Epithelial cell of proximal tubule (primary cell): ENCODE data around the gene EXOC3L1. TPM values are rescaled to one million over a fixed set of nuclear protein-coding genes. Genes with fewer than 3 reads are reported as not detected.

Experiments used
- DNase-seq: peaks from one replicate; pipeline ENCODE4 v3.0.0-alpha.2; 2011; ENCODE audit warnings: low read depth
- H3K4me3 ChIP-seq: 2 replicates; pipeline ENCODE4 v1.5.1; 2011; ENCODE audit warnings: low read depth, mild to moderate bottlenecking, low read length
- CTCF ChIP-seq: conservative IDR thresholded peaks from 2 replicates; pipeline ENCODE4 v1.5.1; 2012; ENCODE audit warnings: low read depth, mild to moderate bottlenecking, low read length
- total RNA-seq: library from RNA; depleted of rRNA; stranded (reverse); fragments of >200 nt; gene quantifications from 2 replicates; pipeline ENCODE4 v1.2.3, GENCODE V29; 2015

The EXOC3L1 gene
- total RNA-seq, 1 donor from 2014 or later: 1.2 TPM

- TF ChIP-seq CTCF: no peak
- DNase-seq: no peak
- no peak overlapping the region for H3K4me3 ChIP-seq
Measured at GRCh38 chr16:67196881-67197280, 6.9 kb upstream of the EXOC3L1 start.

- no peak for TF ChIP-seq CTCF
- H3K4me3 ChIP-seq: no peak overlapping the region
- DNase-seq: no peak
Measured at GRCh38 chr16:67195676-67196075, 5.7 kb upstream of the EXOC3L1 start.

- DNase-seq: no peak
- no peak for TF ChIP-seq CTCF
Measured at GRCh38 chr16:67194260-67194659, 4.3 kb upstream of the EXOC3L1 start.

GRCh38 chr16:67193536-67193935 is 3.6 kb upstream of the EXOC3L1 start:
- DNase-seq: no peak
- TF ChIP-seq CTCF: no peak
- peak overlapping the region; percentile 69 for H3K4me3 ChIP-seq

More at GRCh38 chr16:67194260-67194659, 4.3 kb upstream of the EXOC3L1 start:
- H3K4me3 ChIP-seq: no peak overlapping the region

GRCh38 chr16:67192781-67193361 is 2.9 kb upstream of the EXOC3L1 start:
- no peak for DNase-seq
- peak overlapping the region; percentile 69 for H3K4me3 ChIP-seq
- no peak for TF ChIP-seq CTCF

GRCh38 chr16:67191995-67192681 is 2.2 kb upstream of the EXOC3L1 start, which contains the start of gene E2F4:
E2F4 (plus strand) TSS chr16:67192155; CDS start chr16:67192228, 73 bp downstream.
- DNase-seq: no peak
- TF ChIP-seq CTCF: no peak
- H3K4me3 ChIP-seq: peak within 1 kb of the TSS; percentile 69
